ENCODE data around the gene GALNTL6. TPM values are rescaled to one million over a fixed set of nuclear protein-coding genes. Genes with fewer than 3 reads are reported as not detected.
A peak's percentile ranks its signal among the peaks of the same experiment; 100 is the strongest.

GALNTL6 gene
- total and polyA plus RNA-seq, 7 donors: 0.14 to 2.5 (median 0.42) TPM; not detected in 1

GRCh38 chr4:173012608-173013007 is 1199.4 kb downstream of the GALNTL6 start:
- 92 to 93% methylated on average over 8 of the region's 8 CpGs for WGBS, 2 donors

GRCh38 chr4:173013232-173013930 is 1200.2 kb downstream of the GALNTL6 start:
- Histone ChIP-seq H3K4me1 (no peaks in the 10 kb centered on the region), H3K36me3 (no peaks in the 10 kb centered on the region), H3K27me3 (no peaks in the 10 kb centered on the region), H3K4me3 (no peak overlapping the region), H3K9me3 (no peaks in the 10 kb centered on the region), H3K27ac (no peak overlapping the region)
- intact Hi-C loops (cut with DNase I): loop anchor here (2.0 to 5.0 kb wide), 2 partner anchors 243 to 404 kb away; no protein-coding TSS in a partner anchor
- no peak for DNase-seq
- TF ChIP-seq EP300 (IDR thresholded peaks at IDR 0.05): no peak
- TF ChIP-seq CTCF (IDR thresholded peaks at IDR 0.05): peak; percentile 19 to 82 (median 45)
- 21 to 24% methylated on average over 6 of the region's 6 CpGs for WGBS, 2 donors

More at GRCh38 chr4:173012608-173013007, 1199.4 kb downstream of the GALNTL6 start:
- intact Hi-C loops (cut with DNase I): loop anchor here (2.0 to 5.0 kb wide), 2 partner anchors 244 to 405 kb away; no protein-coding TSS in a partner anchor
- DNase-seq: no peak
- Histone ChIP-seq H3K9me3 (no peaks in the 10 kb centered on the region), H3K27me3 (no peaks in the 10 kb centered on the region), H3K36me3 (no peaks in the 10 kb centered on the region), H3K4me1 (no peaks in the 10 kb centered on the region), H3K4me3 (no peak overlapping the region), H3K27ac (no peak overlapping the region)
- TF ChIP-seq EP300 (IDR thresholded peaks at IDR 0.05) (no peak), POLR2AphosphoS5 (IDR thresholded peaks at IDR 0.05) (no peak), CTCF (IDR thresholded peaks at IDR 0.05) (no peak), POLR2A (IDR thresholded peaks at IDR 0.05) (no peak)

GRCh38 chr4:173014113-173014558 is 1200.9 kb downstream of the GALNTL6 start:
- DNase-seq: no peak
- no peaks in the 10 kb centered on the region for H3K27me3 ChIP-seq
- no peak for TF ChIP-seq CTCF (IDR thresholded peaks at IDR 0.05)
- no peak for TF ChIP-seq EP300 (IDR thresholded peaks at IDR 0.05)
- H3K4me1 ChIP-seq: no peaks in the 10 kb centered on the region
- no peaks in the 10 kb centered on the region for H3K36me3 ChIP-seq
- WGBS, 2 donors: 62 to 66% methylated on average over 4 of the region's 4 CpGs
- intact Hi-C loops (cut with DNase I): loop anchor here (5.0 kb wide), 1 partner anchor 403 kb away; no protein-coding TSS in a partner anchor
- no peak overlapping the region for H3K4me3 ChIP-seq
- H3K27ac ChIP-seq: no peak overlapping the region
- no peaks in the 10 kb centered on the region for H3K9me3 ChIP-seq

GRCh38 chr4:173014836-173015235 is 1201.6 kb downstream of the GALNTL6 start:
- 96% methylated on average over 4 of the region's 4 CpGs for WGBS, 2 donors
- H3K27ac ChIP-seq: no peak overlapping the region
- intact Hi-C loops (cut with DNase I): loop anchor here (5.0 kb wide), 1 partner anchor 402 kb away; no protein-coding TSS in a partner anchor
- no peaks in the 10 kb centered on the region for H3K9me3 ChIP-seq
- no peak overlapping the region for H3K4me3 ChIP-seq
- DNase-seq: no peak
- TF ChIP-seq CTCF (IDR thresholded peaks at IDR 0.05): no peak
- no peak for TF ChIP-seq POLR2AphosphoS5 (IDR thresholded peaks at IDR 0.05)
- TF ChIP-seq POLR2A (IDR thresholded peaks at IDR 0.05): no peak
- TF ChIP-seq EP300 (IDR thresholded peaks at IDR 0.05): no peak
- no peaks in the 10 kb centered on the region for H3K4me1 ChIP-seq
- H3K27me3 ChIP-seq: no peaks in the 10 kb centered on the region
- H3K36me3 ChIP-seq: no peaks in the 10 kb centered on the region
